Mucosa of gallbladder (tissue), 1 donor: ENCODE measurements around the gene FARP1. TPM values are rescaled to one million over a fixed set of nuclear protein-coding genes. Genes with fewer than 3 reads are reported as not detected.

Source experiments
- DNase-seq: peaks from one replicate; pipeline ENCODE4 v3.0.0-alpha.2; 2020; ENCODE audit warnings: low spot score
- total RNA-seq: library from RNA; stranded (reverse); gene quantifications from one replicate; pipeline ENCODE4 v1.2.1, GENCODE V29; 2021
- donor health status: DM: no; HTN: no; CAD: no.

The FARP1 gene
- total RNA-seq, 1 donor from 2014 or later = 112 TPM

DNA sequence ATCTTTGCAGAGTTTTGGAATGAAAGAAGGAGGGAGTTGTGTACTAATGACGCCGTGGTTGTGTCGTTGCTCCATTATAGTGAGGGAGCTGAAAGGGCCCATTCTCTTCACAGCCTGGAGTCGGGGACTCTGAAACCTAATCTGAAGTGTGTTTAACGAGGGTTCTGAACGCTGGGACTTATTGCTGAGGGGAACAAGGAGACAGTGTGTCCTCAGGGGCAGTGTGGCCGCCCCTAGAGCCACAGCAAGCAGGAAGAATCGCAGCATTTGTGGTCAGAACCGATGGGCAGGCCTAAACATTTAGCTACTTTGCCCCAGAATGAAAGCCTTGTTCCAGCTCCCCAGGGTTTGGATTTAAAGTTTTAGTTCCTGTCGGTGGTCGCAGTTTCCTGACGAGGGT is 190.6 kb downstream of the FARP1 start:
- DNase-seq = no peak

DNA sequence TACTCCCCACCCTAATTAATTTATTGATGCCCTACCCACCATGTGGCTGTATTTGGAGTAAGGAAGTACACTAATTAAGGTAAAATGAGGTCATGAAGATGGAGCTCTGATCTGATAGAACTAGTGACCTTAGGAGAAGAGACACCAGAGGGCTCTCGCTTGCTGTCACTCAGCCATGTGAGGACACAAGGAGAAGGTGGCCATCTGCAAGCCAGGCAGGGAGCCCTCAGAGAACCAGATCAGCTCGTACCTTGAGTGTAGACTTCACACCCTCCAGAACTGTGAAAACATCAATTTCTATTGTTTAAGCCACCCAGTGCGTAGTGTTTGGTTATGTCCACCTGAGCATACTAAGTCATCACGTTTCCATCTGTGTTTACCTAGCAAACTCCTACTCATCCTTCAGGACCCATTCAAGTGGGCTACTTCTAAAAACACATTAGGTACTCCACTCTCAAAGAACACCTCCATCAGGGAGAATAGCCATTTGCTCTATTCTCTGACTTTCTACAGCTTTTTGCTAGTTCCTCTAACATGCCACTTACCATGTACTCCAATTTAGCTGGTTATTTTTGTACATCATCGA is 191.8 kb downstream of the FARP1 start:
- no peak for DNase-seq

DNA sequence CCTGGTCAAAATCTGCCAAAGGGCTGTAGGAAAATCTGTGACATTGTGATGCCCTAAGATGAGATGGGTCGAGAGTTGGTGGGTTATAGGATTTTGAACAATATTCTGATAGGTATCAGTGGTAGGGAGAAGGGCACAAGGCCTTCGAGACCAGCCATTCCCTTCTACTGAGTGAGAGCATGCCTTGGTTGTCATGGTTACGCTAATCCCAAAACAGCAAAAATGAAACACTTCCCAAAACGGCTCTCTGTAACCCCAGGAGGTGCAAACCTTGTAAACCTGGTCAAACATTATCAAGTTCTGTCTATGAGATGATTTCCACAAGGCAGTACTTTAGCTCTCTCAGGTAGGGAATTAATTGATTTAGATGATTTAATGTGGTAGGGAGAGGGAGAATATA is 192.8 kb downstream of the FARP1 start:
- DNase-seq = no peak

DNA sequence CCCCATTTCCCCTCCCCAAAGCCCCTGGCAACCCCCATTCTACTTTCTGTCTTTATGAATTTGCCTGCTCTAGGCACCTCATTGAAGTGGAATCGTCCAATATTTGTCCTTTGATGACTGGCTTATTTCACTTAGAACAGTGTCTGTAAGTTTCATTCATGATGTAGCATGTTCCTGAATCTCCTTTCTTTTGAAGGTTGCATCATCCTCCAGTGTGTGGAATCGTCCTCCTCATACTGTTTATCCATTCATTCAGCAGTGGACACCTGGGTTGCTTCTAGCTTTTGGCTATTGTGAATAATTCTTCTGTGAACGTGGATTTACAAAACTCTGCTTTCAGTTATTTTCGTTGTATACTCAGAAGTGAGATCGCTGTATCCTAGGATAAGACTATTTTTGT is 195.4 kb downstream of the FARP1 start:
- DNase-seq = no peak

DNA sequence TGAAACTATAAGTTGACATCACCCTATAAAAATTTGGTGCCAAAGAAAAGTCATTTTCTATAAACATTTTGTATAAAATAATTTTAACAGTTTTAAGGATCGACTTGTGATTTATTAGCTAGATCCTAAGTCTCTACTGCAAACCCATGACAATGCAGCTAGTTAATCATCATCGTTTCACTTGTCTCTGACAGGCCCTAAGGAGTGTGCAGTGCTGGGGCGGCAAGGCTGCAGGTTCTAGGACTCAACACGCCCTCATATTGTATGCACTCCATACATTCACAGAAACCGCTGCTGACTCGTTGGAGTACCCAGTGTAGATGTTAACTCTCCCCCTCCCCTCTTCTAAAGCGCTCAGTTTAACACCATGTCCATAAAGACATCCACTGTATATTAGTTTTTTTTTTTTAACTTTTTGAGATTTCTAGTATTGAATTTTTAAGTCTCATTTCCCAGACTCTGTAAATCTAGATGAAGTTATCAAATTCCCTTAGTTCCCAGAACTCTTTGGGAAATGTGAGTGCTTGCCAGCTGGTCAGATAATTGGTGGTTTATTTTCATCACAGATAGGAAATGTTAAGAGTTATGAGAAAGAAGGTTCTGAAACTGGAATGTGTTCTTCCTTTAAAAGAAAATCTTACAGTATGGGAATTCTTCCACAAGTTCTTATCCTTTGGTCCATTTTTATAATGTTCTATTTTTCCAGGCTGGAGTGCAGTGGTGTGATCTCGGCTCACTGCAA is 197.0 kb downstream of the FARP1 start:
- no peak for DNase-seq

DNA sequence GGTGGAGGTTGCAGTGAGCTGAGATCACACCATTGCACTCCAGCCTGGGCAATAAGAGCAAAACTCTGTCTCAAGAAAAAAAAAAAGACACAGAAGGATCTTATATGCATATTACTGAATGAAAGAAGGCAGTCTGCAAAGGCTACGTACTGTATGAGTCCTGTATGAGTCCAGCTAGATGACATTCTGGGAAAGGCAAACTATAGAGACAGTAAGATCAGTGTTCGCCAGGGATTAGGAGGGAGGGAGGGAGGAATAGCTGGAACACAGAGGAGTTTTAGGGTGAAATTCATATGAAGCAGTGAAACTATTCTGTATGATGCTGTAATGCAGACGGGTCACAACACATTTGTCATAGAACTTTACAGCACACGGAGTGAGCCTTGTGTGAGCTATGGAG is 200.1 kb downstream of the FARP1 start:
- DNase-seq = no peak

DNA sequence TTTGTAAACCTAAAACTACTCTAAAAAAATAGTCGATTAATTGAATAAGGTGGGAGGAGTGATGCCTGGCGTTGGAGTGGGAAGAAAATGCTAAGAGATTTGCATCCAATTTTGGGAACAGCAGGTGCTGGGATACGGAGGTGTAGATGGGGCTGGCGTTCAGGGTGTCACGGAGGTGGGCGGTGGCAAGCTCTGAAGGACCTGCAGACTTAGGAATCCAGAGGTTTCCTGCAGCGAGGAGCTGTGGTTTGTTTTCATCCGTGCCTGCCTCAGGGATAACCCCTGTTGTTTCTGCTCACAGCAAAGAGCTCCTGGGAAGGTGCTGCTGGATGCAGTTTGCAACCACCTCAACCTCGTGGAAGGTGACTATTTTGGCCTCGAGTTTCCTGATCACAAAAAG is 200.6 kb downstream of the FARP1 start:
- no peak for DNase-seq

DNA sequence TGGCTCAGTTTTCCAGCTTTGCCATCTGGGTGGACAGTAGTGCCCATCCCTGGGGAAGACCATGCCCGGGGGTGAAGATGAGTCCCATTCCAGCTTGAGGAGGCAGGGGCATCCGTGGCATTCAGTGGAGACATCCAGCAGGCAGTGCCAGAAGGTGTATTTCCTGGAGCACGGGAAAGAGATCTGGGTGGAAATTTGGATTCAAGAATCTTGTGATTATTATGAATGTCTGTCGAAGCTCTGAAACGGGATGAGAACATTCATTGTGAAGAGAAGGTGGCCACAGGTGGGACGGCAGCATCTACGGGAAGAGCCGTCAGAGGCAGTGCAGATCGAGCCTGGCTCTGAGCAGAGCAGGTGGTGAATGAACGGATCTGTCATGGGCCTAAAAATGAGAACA is 201.5 kb downstream of the FARP1 start:
- DNase-seq = no peak

DNA sequence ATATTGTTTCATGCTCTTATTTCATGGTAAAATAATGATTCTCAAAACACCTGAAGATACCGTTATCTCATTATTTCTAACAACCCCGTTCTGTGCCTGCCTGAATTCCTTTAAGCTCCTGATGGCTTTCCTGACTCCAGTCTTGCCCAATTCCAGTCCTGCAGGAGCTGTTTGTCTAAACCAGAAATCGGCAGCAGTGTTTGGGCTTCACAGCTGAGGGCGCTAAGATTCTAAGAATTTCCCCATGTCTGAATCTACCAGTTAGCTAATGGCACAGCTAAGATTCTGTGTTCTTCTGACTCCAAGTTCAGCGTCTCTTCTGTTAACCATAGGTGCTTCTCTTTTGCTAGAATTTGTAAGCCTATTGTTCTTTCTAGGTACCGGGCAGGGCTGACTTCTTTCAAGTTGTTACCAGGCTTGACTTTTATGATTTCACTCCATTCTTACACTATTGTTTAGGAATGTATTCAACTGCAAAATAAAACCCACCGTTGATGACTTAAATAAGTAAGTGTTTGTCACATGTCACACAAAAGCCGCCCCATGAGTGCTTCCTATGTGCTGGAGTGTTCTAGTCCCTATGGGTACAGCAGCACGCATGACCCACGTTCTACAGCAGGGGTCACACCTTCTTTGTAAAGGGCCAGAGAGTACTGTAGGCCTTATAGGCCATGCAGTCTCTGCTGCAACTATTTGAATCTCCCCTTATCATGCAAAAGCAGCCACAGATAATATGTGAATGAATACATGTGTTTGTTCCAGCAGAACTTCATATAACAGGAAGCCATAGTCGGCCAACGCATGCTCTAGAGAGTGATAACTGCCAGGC is 202.4 kb downstream of the FARP1 start:
- no peak for DNase-seq

DNA sequence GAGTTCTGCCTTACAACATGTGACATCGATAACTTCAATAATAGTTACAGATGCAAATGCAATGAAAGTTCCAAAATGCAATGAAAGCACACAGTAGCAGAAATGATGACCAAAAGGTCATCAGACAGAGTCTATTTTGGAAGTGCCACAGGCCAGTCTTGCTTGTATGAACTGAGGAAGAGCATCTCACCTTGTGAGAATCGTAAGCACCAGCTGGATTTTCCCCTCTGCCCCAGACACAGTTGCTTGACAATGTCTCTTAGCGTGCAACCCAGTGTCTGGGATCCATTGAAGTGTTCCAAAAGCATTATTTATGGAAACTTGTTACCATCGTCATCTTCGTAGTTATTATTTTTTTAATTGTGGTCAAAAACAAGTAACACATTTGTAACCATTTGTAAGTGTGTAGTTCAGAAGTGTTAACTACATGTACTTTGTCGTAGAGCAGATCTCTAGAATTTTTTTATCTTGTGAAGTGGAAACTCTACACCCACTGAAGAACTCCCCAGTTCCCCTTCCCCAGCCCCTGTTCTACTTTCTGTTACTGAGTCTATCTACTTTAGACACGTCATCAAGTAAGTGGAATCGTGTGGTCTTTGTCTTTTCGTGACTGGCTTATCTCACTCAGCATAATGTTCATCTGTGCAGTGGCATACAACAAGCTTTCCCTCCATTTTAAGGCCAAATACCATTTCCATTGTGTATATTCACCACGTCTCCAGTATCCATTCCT is 204.2 kb downstream of the FARP1 start:
- DNase-seq = no peak

DNA sequence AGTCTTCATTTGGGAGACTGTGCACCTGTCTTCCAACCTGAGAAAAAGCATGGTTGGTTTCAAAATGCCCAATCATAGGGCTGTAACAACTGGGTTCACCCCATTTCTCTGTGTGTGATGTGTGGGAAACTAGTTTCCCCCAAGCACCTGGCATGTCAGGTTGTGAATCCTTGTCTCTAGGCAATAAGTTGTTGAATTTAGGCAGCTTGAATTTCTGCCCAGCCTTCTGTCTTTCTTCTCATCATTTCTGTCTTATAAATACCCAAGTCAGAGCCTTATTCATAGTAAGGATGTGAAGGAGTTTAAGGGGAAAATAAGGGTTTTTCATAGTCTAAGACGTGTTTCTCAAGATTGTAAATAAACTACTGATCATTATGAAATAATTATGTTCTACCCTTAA is 204.9 kb downstream of the FARP1 start:
- DNase-seq = no peak

DNA sequence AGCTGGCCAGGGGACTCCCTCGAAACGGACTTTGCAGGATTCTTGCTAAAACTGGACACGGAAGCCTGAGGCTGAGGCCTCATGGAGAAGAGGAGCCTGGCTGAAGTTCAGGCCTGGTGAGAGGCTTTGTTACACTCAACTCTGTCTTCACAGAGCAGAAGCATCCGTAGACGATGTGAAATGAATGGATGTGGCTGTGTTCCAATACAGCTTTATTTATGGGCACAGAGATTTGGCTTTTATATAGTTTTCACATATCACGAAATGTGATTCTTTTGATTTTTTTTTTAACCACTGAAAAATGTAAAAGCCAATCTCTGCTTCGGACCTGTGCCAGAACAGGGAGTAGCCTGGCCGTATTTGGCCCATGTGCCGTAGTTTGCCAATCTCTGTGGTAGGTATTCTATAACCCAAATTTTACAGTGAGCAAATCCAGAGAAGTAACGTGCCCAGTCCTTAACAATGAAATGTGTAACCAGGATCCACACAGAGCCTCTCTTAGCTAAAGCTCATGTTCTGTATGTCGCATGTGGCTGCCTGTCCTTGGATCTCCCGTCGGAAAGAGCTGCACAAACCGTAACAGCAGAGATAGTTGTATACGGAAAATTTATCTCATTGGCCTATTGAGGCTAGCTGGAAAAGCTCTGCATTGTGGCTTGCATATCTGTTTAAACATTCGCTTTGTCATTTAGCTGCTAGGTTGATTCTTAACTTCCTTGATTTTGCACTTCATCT is 205.7 kb downstream of the FARP1 start:
- no peak for DNase-seq

DNA sequence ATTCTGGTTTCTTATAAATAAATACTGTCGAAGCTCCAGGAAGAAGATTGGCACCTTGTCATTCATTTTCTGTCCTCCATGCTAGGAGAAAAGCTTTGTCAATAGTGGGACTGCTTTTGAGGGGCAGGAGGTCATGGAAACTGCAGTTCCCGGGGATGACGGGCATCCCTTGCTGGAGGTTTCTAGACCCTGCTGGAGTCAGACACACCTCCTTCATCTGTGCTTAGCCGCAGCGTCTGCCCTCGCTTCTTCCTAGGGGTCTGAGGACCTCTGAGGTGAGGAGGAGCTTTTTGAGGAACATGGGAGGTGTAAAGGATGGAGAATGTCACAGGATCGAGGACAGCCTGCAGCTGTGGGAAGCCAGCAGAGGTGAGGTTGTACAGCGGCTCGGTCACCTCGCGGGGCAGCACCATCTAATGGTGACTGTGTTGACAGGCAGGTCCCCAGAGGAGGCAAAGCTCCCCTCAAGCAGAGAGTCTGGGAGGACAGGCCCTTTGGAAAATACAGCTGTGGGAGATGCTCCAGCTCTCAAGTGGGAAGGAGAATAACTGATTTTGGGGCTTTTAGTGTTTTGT is 206.9 kb downstream of the FARP1 start:
- peak; percentile 23 for DNase-seq

DNA sequence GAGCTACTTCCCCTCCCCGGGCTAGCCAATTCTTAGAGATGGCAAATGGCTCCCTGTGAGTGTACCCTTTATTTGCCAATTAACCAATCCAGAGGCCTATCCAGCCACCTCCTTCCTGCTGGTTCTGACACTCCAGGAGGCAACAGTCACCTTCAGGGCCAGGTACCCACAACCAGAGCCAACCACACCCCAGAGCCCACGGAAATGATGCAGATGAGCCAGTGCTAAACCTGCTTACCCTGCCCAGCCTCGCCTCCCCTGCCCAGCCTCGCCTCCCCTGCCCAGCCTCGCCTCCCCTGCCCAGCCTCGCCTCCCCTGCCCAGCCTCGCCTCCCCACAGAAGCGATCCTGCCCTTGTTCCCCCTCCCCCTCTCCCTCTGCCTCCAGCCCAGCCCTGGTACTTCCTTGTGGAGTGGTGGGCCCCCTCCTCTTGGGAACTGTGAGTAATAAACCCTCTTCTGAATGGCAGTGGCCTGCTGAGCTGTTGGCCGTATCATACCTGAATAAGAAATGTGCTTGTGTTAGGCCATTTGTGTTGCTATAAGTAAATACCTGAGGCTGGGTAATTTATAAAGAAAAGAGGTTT is 207.9 kb downstream of the FARP1 start:
- no peak for DNase-seq

DNA sequence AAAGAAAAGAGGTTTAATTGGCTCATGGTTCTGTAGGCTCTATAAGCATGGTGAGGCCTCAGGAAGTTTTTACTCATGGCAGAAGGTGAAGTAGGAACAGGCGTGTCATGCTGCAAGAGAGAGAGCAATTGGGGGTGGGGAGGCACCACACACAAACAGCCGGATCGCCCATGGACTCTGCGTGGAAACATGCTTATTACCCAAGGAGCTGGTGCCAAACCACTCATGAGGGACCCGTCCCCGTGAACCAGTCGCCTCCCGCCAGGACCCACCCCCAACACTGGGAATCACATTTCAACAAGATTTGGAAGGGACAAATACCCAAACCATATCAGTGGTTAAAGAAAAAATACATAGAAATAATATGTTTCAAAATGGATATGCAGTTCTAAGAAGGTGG is 208.7 kb downstream of the FARP1 start:
- DNase-seq = no peak

DNA sequence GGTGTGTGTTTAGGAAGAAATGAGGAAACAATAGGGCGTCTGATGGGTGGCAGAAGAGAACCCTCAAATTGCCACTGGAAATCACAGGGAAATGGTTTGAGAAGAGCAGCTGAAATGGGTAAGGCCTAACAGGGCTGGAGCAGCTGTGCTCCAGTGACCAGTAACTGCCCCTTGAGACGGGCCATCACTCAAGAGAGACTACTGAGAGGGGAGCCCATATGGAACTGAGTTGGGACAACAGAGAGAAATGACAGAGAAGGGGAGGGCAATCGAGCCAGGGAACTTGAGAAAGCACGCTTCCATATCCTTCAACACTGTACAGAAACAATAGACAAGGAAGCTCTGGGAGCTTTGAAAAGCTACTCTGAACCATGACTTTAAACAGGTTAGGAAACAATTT is 209.3 kb downstream of the FARP1 start:
- DNase-seq = no peak

DNA sequence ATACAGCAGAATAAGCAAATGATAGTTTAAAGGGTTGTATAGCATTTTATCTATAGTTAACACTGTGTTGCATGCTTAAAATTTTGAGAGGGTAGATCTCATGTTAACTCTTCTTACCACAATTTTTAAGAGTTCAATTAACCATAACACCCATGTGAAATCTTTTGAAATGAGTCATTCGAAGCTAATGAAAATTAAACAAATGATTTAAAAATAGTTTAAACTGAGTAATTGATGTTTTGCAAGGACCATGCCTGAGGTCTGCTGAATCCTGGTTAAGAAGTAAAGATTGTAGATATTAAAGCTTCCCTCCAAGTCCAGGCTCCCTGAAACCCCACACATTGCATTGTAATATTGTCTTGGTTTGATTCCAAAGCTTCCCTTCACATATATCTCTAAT is 210.9 kb downstream of the FARP1 start:
- DNase-seq = no peak

DNA sequence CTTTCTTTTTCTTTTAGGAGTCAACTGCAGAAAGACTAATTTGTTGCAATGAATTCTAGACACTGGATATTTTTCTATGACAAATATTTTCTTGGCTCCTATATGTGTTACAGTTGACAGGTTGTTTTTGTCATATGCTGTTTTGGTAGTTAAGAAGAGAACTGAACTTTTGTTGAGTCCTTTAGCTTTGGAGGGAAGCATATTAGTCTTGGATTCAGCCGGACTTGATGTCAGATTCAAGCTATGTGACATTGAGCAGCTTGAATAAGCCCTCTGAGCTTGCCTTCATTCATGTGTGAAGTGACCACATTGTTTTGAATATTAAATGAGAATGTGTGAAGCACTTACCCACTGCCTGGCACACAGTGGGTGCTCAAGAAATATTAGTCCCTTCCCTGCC is 216.0 kb downstream of the FARP1 start:
- no peak for DNase-seq

DNA sequence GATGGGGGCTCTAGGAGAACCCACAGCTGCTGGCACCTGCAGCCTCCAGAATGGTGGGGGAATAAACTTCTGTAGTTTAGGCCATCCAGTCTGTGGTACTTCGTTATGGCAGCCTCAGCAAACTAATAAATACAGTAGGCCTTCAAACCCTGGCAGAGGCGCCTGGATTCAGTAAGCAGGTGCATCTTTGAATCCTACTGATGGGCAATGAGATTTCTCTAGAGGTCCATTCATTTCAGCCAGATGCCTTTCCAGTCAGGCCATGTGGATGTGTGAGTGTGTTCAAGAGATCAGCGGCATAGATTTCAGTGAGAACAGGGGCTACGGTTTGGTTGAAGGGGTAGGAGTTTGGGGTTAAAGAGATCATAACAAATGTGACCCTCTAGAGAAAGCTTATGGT is 217.7 kb downstream of the FARP1 start:
- no peak for DNase-seq

DNA sequence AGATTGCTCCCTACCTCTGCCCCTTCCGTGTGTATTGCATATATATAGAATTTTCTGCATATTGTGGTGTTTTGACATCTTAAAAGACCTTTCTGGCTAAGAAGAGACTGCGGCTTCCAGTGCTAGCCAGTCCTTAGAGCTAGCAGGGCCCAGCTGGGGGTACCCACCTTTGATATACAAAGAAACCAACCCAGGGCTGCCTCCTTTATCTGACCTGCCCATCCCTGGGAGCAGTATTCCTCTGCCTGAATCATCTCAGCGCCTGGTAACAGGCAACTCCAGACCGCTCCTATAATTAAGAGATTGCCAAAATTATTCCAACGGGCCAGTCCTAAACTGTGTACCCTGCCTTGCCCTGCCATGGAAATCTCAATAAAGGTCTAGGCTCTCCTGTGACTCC is 220.4 kb downstream of the FARP1 start:
- no peak for DNase-seq

DNA sequence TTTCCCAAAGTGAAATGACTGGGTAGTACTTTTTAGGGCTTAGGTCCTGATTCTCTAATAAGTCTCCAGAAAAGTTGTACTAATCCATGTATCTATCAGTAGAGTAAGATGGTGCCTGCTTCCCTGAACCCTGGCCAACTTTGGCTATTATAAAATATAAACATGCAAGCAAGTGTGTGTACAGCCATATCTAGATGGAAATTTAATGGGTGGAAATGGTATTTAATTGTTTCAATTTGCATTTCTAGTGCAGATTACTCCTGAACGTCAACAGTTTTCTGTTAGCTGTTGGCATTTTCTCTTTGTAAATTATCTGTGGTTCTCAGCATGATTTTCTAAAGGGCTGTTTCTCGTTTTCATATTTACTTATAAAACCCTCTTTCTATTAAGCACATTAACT is 221.3 kb downstream of the FARP1 start:
- DNase-seq = no peak
